ENCODE results near the gene CHGA. TPM values are rescaled to one million over a fixed set of nuclear protein-coding genes. Genes with fewer than 3 reads are reported as not detected.

The CHGA gene
- total RNA-seq, 6 experiments from 2014 or later: 0.18 to 0.25 TPM; not detected in 4

GRCh38 chr14:92892589-92892988 lies 30.4 kb upstream of the CHGA start:
- no peaks in the 10 kb centered on the region for H3K27me3 ChIP-seq
- no peaks in the 10 kb centered on the region for H3K4me1 ChIP-seq
- H3K4me3 ChIP-seq: no peak overlapping the region
- H3K27ac ChIP-seq: no peak overlapping the region
- H3K36me3 ChIP-seq: no peaks in the 10 kb centered on the region
- intact Hi-C loops (cut with DNase I): no loop called here
- TF ChIP-seq POLR2A (IDR thresholded peaks at IDR 0.05) (no peak), CTCF (IDR thresholded peaks at IDR 0.05) (no peak)
- no peaks in the 10 kb centered on the region for H3K9me3 ChIP-seq
- DNase-seq (no peak), ATAC-seq (no peak)

DNA sequence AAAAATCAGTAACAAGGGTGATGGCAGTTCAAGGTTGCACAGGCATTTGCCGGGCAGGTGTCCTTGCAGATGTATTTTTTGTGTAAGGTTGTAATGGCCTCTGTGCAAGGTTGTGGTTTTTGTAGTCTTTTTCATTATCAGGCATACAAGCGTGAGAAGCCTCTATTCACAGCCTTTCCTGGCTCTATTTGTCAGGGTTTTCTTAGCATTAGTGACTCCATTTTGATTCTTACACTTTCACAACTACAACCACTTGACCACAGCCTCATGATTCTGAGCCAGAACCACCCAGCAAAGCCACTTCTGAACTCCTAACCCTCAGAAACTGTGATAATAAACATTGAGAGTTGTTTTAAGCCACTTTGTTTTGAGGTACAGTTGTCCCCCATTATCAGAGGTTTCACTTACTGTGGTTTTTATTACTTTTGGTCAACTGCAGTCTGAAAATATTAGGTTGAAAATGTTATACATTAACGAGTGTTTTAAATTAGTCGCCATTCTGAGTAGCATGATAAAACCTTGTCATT lies 27.5 kb upstream of the CHGA start:
- Histone ChIP-seq H3K27ac (no peak overlapping the region), H3K36me3 (no peaks in the 10 kb centered on the region), H3K27me3 (no peaks in the 10 kb centered on the region), H3K4me3 (no peak overlapping the region), H3K9me3 (no peaks in the 10 kb centered on the region), H3K4me1 (no peaks in the 10 kb centered on the region)
- intact Hi-C loops (cut with DNase I): no loop called here
- DNase-seq (no peak), ATAC-seq (no peak)
- TF ChIP-seq CTCF (IDR thresholded peaks at IDR 0.05) (no peak), POLR2A (IDR thresholded peaks at IDR 0.05) (no peak)
- 62% methylated on average over 4 of the region's 4 CpGs for WGBS (ENCODE audit: insufficient coverage, low coverage, low lambda C conversion rate, missing lambda C conversion rate)

GRCh38 chr14:92897922-92898565 lies 24.9 kb upstream of the CHGA start:
- Histone ChIP-seq H3K4me1 (no peaks in the 10 kb centered on the region), H3K4me3 (no peak overlapping the region), H3K9me3 (no peaks in the 10 kb centered on the region), H3K27ac (no peak overlapping the region), H3K36me3 (no peaks in the 10 kb centered on the region), H3K27me3 (no peaks in the 10 kb centered on the region)
- DNase-seq (no peak), ATAC-seq (no peak)
- intact Hi-C loops (cut with DNase I): no loop called here
- 40% methylated on average over 2 of the region's 5 CpGs for WGBS (ENCODE audit: insufficient coverage, low coverage, low lambda C conversion rate, missing lambda C conversion rate)
- TF ChIP-seq POLR2A (IDR thresholded peaks at IDR 0.05) (no peak), CTCF (IDR thresholded peaks at IDR 0.05) (no peak)

DNA sequence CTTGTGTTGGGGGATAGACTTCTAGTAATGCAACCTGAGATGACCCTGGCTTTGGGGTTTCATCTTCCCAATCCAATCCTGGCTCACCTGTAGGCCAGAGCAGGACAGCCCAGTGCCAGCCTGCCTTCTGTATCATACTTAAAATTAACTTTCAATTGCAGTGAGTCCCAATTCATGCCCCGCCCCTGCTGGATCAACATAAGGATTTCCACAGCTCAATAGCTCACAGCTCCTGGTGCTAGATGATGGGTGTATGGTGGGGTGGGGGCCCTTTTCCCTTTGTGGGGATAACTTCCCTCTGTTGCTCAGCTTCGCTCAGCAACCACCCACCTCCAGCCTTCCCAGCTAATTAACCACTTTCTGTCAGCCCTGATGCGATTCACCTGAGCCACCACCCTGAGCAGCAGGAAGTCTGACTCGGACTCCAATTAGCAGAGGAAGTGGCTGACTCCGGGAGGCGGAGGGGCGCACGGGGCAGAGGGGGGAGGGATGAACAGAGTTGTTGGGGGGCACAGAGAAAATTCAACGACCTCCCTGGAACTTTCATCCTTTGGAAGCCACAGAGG lies 24.3 kb upstream of the CHGA start:
- no peak for TF ChIP-seq POLR2A (IDR thresholded peaks at IDR 0.05)
- no peak for TF ChIP-seq CTCF (IDR thresholded peaks at IDR 0.05)
- no peaks in the 10 kb centered on the region for H3K9me3 ChIP-seq
- no peaks in the 10 kb centered on the region for H3K4me1 ChIP-seq
- 31% methylated on average over 8 of the region's 9 CpGs for WGBS (ENCODE audit: insufficient coverage, low coverage, low lambda C conversion rate, missing lambda C conversion rate)
- DNase-seq: no peak
- no peak overlapping the region for H3K27ac ChIP-seq
- H3K36me3 ChIP-seq: no peaks in the 10 kb centered on the region
- H3K27me3 ChIP-seq: no peaks in the 10 kb centered on the region
- H3K4me3 ChIP-seq: no peak overlapping the region
- ATAC-seq: no peak
- intact Hi-C loops (cut with DNase I): no loop called here

All from right lobe of liver (tissue), 6 donors.